Measurements from ENCODE around the gene SUSD1. TPM values are rescaled to one million over a fixed set of nuclear protein-coding genes. Genes with fewer than 3 reads are reported as not detected.

The SUSD1 gene
- total RNA-seq, 1 experiment from 2014 or later, result 7.9 TPM

GRCh38 chr9:112093870-112094216 is 81.3 kb downstream of the SUSD1 start:
- H3K27me3 ChIP-seq (ENCODE audit: insufficient read depth, low read length), result no peaks in the 10 kb centered on the region
- no peak overlapping the region for H3K27ac ChIP-seq (ENCODE audit: low read depth, low read length)
- H3K9ac ChIP-seq (ENCODE audit: low read length), result no peak overlapping the region
- no peak overlapping the region for H3K4me2 ChIP-seq (ENCODE audit: low read length)
- DNase-seq (ENCODE audit: low read depth, low spot score) (no peak), ATAC-seq (no peak)
- H3K36me3 ChIP-seq (ENCODE audit: control insufficient read depth in 1 of 2, insufficient read depth in 2 of 2, low read length in 2 of 2), result no peaks in the 10 kb centered on the region
- TF ChIP-seq EZH2 (IDR thresholded peaks at IDR 0.05) (no peak), EZH2phosphoT487 (IDR thresholded peaks at IDR 0.05; ENCODE audit: borderline replicate concordance) (no peak), SIN3A (IDR thresholded peaks at IDR 0.05; ENCODE audit: low read depth) (no peak), ZNF274 (IDR thresholded peaks at IDR 0.05; ENCODE audit: low read depth, low read length) (no peak), POLR2AphosphoS5 (IDR thresholded peaks at IDR 0.05; ENCODE audit: low read depth, low read length) (no peak), MAX (IDR thresholded peaks at IDR 0.05) (no peak), RAD21 (IDR thresholded peaks at IDR 0.05; ENCODE audit: low read depth) (no peak), EGR1 (IDR thresholded peaks at IDR 0.05; ENCODE audit: low read depth) (no peak), FOSL1 (IDR thresholded peaks at IDR 0.05; ENCODE audit: low read depth) (no peak), ZFX (IDR thresholded peaks at IDR 0.05) (no peak), SRF (IDR thresholded peaks at IDR 0.05; ENCODE audit: low read depth) (no peak), TCF7L2 (IDR thresholded peaks at IDR 0.05; ENCODE audit: borderline replicate concordance, extremely low read depth, insufficient read depth, insufficient read length) (no peak), REST (IDR thresholded peaks at IDR 0.05; ENCODE audit: low read depth) (no peak), CTCF (IDR thresholded peaks at IDR 0.05 in 2 of 3, conservative IDR thresholded peaks at IDR 0.05 in 1 of 3; ENCODE audit: borderline replicate concordance in 1 of 3, insufficient read depth in 1 of 3, low read depth in 2 of 3, low read length in 2 of 3) (no peak), CBX3 (IDR thresholded peaks at IDR 0.05; ENCODE audit: low read depth) (no peak), YY1 (IDR thresholded peaks at IDR 0.05; ENCODE audit: extremely low read depth, insufficient replicate concordance, low read depth, low read length) (no peak), ELF1 (IDR thresholded peaks at IDR 0.05; ENCODE audit: borderline replicate concordance, low read depth) (no peak), JUND (IDR thresholded peaks at IDR 0.05) (no peak)
- BruUV-seq (replicated peaks), result no TSS peak
- RAD21 ChIA-PET (ENCODE audit: low non-redundant PET in 1 of 2, low total read pairs in 2 of 2, uncharacterized antibody in 2 of 2, unreplicated experiment in 2 of 2), result interaction anchor here in 1 of 2 experiments (0.8 kb wide), 1 partner anchor 267 kb away, joined by 4 read pairs; no protein-coding TSS in a partner anchor
- CTCF ChIA-PET, result interaction anchor here (1.4 kb wide), 1 partner anchor 267 kb away, joined by 3 read pairs; no protein-coding TSS in a partner anchor
- no peaks in the 10 kb centered on the region for H3K79me2 ChIP-seq (ENCODE audit: insufficient read depth, low read length)
- POLR2A ChIA-PET, result no interaction called here
- H3K9me3 ChIP-seq (ENCODE audit: control insufficient read depth in 1 of 2, insufficient read depth in 1 of 2, low read depth in 1 of 2, low read length in 2 of 2), result no peaks in the 10 kb centered on the region
- H3K9me2 ChIP-seq (ENCODE audit: insufficient read depth), result no peaks in the 10 kb centered on the region
- H3K4me1 ChIP-seq (ENCODE audit: control insufficient read depth in 1 of 2, insufficient read depth in 2 of 2, low read length in 2 of 2), result peaks cover 0 to 7% of the 10 kb centered on the region in 2 experiments; a peak in 3 of 4 replicates
- no peak overlapping the region for H3K4me3 ChIP-seq (replicated peaks in 1 of 2; ENCODE audit: low read depth in 1 of 2, low read length in 2 of 2)
- H4K20me1 ChIP-seq (ENCODE audit: insufficient read depth), result no peaks in the 10 kb centered on the region
- intact Hi-C loops (cut with micrococcal nuclease), result loop anchor here (10.0 kb wide), 1 partner anchor 801 kb away; the partner anchor contains the start of gene SLC46A2
- H2AFZ ChIP-seq (ENCODE audit: low read depth, low read length, poor library complexity, severe bottlenecking), result no peak overlapping the region

Measured in HCT116 (cell line).